PC-9 (cell line): Measurements from ENCODE around the gene SAT1.

Source experiments
- CTCF ChIP-seq: fragments of 200-600 bp; sonication (generic); conservative IDR thresholded peaks from 2 replicates; pipeline ENCODE4 v1.6.1; 2017; ENCODE audit warnings: mixed run types, antibody characterized with exemption, mild to moderate bottlenecking, moderate library complexity
- EZH2 ChIP-seq: fragments of 200-600 bp; sonication (generic); IDR thresholded peaks from 2 replicates; pipeline ENCODE4 v1.8.0; 2017; ENCODE audit warnings: antibody characterized with exemption, low read depth

- no peak for TF ChIP-seq CTCF
- TF ChIP-seq EZH2: no peak
Measured at GRCh38 chrX:23782455-23782854, 518 bp upstream of the SAT1 start.
